Measurements from ENCODE around the gene USP7.
"Not testable (repeated sequence)": the region's sequence is repeated elsewhere in the genome, so short reads cannot be mapped to it uniquely, and the experiment has no call there.

Gene USP7

DNA sequence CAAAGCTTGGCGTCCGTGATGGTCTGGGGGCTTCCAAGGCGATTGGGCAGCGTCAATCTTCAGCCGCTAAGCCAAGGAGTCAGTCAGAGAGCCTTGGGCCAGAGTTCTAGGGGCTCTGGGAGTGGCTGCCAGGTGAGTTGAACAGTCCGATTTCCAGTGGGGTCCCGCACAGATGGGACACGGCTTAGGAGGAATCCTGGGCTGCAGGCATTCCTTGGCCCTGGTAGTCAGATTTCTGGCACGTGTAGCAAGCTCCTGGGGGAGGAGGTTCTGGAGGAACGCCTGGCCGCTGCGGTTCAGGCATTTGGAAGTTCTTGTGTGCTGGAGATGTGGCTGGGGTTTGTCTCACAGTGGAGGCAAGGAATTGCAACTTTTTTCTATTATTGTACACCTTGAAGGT is 120.4 kb downstream of the USP7 start:
- not testable (repeated sequence) for DNase-seq (ENCODE audit: low read depth)

All from HS-27A (cell line).